GM12864 (cell line): ENCODE measurements around the gene SERTAD2.

Experiments
- DNase-seq: peaks from one replicate; pipeline ENCODE4 v3.0.0-alpha.2; 2011; ENCODE audit warnings: low read depth
- H3K4me3 ChIP-seq: 2 replicates; pipeline ENCODE4 v1.5.1; 2011; ENCODE audit warnings: mild to moderate bottlenecking, low read depth, low read length, control low read depth
- CTCF ChIP-seq: IDR thresholded peaks from 2 replicates; pipeline ENCODE4 v1.5.1; 2011; ENCODE audit warnings: low read depth, mild to moderate bottlenecking, moderate library complexity, low read length, control low read depth, inconsistent platforms; ENCODE audit errors: missing control alignments

Gene SERTAD2

GRCh38 chr2:64697297-64698176, 43.8 kb upstream of the SERTAD2 start:
- DNase-seq: no peak
- no peak overlapping the region for H3K4me3 ChIP-seq
- no peak for TF ChIP-seq CTCF

GRCh38 chr2:64696636-64697035, 42.9 kb upstream of the SERTAD2 start:
- no peak for TF ChIP-seq CTCF
- no peak for DNase-seq
- no peak overlapping the region for H3K4me3 ChIP-seq

- no peak overlapping the region for H3K4me3 ChIP-seq
- no peak for DNase-seq
- TF ChIP-seq CTCF: no peak
Measured at GRCh38 chr2:64695721-64696261, 42.1 kb upstream of the SERTAD2 start.

- no peak for TF ChIP-seq CTCF
- DNase-seq: no peak
- H3K4me3 ChIP-seq: no peak overlapping the region
Measured at GRCh38 chr2:64692401-64692800, 38.7 kb upstream of the SERTAD2 start.

- TF ChIP-seq CTCF: no peak
- H3K4me3 ChIP-seq: no peak overlapping the region
- DNase-seq: no peak
Measured at GRCh38 chr2:64688909-64689308, 35.2 kb upstream of the SERTAD2 start.

- TF ChIP-seq CTCF: no peak
- no peak for DNase-seq
Measured at GRCh38 chr2:64686283-64686956, 32.7 kb upstream of the SERTAD2 start.

More at GRCh38 chr2:64686283-64686956, 32.7 kb upstream of the SERTAD2 start:
- H3K4me3 ChIP-seq: no peak overlapping the region
